ENCODE results near the gene DMD.
A peak's percentile ranks its signal among the peaks of the same experiment; 100 is the strongest.

DMD gene

GRCh38 chrX:31506360-31506759 is 1705.0 kb downstream of the DMD start:
- no peak overlapping the region for H3K4me3 ChIP-seq (ENCODE audit: control insufficient read depth, low read depth, low read length)
- DNase-seq (ENCODE audit: low read depth), result no peak
- TF ChIP-seq, protein P1, sequence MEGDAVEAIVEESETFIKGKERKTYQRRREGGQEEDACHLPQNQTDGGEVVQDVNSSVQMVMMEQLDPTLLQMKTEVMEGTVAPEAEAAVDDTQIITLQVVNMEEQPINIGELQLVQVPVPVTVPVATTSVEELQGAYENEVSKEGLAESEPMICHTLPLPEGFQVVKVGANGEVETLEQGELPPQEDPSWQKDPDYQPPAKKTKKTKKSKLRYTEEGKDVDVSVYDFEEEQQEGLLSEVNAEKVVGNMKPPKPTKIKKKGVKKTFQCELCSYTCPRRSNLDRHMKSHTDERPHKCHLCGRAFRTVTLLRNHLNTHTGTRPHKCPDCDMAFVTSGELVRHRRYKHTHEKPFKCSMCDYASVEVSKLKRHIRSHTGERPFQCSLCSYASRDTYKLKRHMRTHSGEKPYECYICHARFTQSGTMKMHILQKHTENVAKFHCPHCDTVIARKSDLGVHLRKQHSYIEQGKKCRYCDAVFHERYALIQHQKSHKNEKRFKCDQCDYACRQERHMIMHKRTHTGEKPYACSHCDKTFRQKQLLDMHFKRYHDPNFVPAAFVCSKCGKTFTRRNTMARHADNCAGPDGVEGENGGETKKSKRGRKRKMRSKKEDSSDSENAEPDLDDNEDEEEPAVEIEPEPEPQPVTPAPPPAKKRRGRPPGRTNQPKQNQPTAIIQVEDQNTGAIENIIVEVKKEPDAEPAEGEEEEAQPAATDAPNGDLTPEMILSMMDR (IDR thresholded peaks at IDR 0.05; ENCODE audit: control insufficient read depth, insufficient read depth, low read depth, low read length, missing control alignments), result no peak

- DNase-seq (ENCODE audit: low read depth), result no peak
- TF ChIP-seq, protein P1 (IDR thresholded peaks at IDR 0.05; ENCODE audit: control insufficient read depth, insufficient read depth, low read depth, low read length, missing control alignments), result no peak
- H3K4me3 ChIP-seq (ENCODE audit: control insufficient read depth, low read depth, low read length), result no peak overlapping the region
Measured at GRCh38 chrX:31500921-31501320, 1710.4 kb downstream of the DMD start.

GRCh38 chrX:31499109-31499508 is 1712.2 kb downstream of the DMD start:
- H3K4me3 ChIP-seq (ENCODE audit: control insufficient read depth, low read depth, low read length), result no peak overlapping the region
- DNase-seq (ENCODE audit: low read depth), result no peak
- TF ChIP-seq, protein P1 (IDR thresholded peaks at IDR 0.05; ENCODE audit: control insufficient read depth, insufficient read depth, low read depth, low read length, missing control alignments), result no peak

- no peak overlapping the region for H3K4me3 ChIP-seq (ENCODE audit: control insufficient read depth, low read depth, low read length)
- TF ChIP-seq, protein P1 (IDR thresholded peaks at IDR 0.05; ENCODE audit: control insufficient read depth, insufficient read depth, low read depth, low read length, missing control alignments), result no peak
- DNase-seq (ENCODE audit: low read depth), result no peak
Measured at GRCh38 chrX:31497086-31497485, 1714.3 kb downstream of the DMD start.

DNA sequence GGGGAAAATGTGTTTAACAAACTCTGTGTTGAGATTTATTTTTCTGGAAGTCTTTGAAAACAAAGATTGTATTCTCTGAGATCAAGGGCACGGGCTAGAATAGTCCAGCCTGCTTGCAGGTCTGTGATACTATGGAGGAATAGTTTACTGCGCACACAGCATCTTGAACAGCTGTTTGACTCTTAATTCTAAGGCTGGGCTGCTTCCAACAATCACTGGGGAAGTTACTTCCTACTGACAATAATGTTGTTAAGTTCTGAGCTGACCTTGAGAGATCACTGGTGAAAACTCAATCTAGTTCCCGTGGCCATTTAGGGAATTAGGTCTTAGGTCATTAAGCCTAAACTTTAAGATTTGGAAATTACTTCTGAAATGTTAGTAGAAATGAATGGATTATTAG is 1723.4 kb downstream of the DMD start:
- no peak for DNase-seq (ENCODE audit: low read depth)
- TF ChIP-seq, protein P1 (IDR thresholded peaks at IDR 0.05; ENCODE audit: control insufficient read depth, insufficient read depth, low read depth, low read length, missing control alignments), result no peak
- no peak overlapping the region for H3K4me3 ChIP-seq (ENCODE audit: control insufficient read depth, low read depth, low read length)

DNA sequence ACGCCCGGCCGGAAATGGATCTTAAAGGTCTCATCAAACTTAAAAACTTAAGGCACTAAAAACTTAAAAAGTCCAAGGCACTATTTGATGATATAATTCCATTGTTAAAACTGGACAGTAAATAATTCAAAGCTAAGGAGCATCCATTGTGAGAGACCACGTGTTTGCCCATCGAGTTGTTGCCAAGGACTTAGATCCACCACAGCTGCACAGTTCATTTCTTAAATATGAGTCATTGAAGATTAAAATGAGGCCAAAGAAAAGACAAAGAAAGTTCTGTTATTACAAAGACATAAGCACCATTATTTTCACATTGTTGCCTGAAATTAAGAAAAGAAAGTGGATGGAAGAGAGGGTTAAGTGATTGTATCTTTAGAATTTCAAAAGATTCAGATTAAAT is 1728.0 kb downstream of the DMD start:
- TF ChIP-seq, protein P1 (IDR thresholded peaks at IDR 0.05; ENCODE audit: control insufficient read depth, insufficient read depth, low read depth, low read length, missing control alignments), result no peak
- H3K4me3 ChIP-seq (ENCODE audit: control insufficient read depth, low read depth, low read length), result no peak overlapping the region
- DNase-seq (ENCODE audit: low read depth), result peak; percentile 27

DNA sequence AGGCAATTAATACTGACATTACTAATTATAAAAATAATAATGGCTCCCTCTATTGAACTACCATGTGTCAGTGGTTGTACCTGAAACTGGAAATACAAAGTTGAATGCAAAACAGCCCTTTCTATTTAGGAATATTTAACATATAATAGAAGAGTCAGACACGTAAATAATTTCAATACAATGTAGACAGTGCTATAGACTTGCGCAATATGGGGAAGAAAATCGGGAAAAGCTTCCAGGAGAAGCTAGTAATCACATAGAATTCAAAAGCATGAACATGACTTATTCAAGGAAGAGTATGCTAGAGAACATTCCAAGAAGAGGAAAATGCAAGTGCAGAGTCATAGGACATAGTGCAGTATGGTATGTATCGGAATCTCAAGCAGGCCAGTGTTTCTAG is 1730.7 kb downstream of the DMD start:
- no peak for DNase-seq (ENCODE audit: low read depth)
- TF ChIP-seq, protein P1 (IDR thresholded peaks at IDR 0.05; ENCODE audit: control insufficient read depth, insufficient read depth, low read depth, low read length, missing control alignments), result no peak
- H3K4me3 ChIP-seq (ENCODE audit: control insufficient read depth, low read depth, low read length), result no peak overlapping the region
